ENCODE data around the gene CACNA1S.

CACNA1S gene

GRCh38 chr1:201002510-201002909, 109.7 kb downstream of the CACNA1S start:
- no peak overlapping the region for H2BK120ac ChIP-seq (ENCODE audit: low read depth, low read length)
- H3K36me3 ChIP-seq (replicated peaks in 1 of 2; ENCODE audit: control insufficient read depth in 2 of 2, insufficient read depth in 2 of 2, low read length in 2 of 2) = peaks cover 8 to 72% of the 10 kb centered on the region in 2 donors
- no peak overlapping the region for H4K8ac ChIP-seq (ENCODE audit: low read depth, low read length)
- H3K14ac ChIP-seq (ENCODE audit: low read length) = no peak overlapping the region
- no peak overlapping the region for H2AFZ ChIP-seq (ENCODE audit: low read length)
- H2BK15ac ChIP-seq (ENCODE audit: low read length) = no peak overlapping the region
- H3K27ac ChIP-seq (replicated peaks; ENCODE audit: low read length) = no peak overlapping the region
- H3K23ac ChIP-seq (ENCODE audit: low read depth, low read length, poor library complexity) = no peak overlapping the region
- H3K4me1 ChIP-seq (ENCODE audit: control insufficient read depth in 2 of 2, insufficient read depth in 1 of 2, low read depth in 1 of 2, low read length in 2 of 2) = peaks cover 6 to 8% of the 10 kb centered on the region in 2 donors
- no peak for DNase-seq (ENCODE audit: low spot score)
- H3K4me3 ChIP-seq (ENCODE audit: low read length in 2 of 2) = no peak overlapping the region
- no peak overlapping the region for H2AK5ac ChIP-seq (ENCODE audit: low read depth, low read length)
- H3K79me1 ChIP-seq (ENCODE audit: low read depth, low read length) = peaks cover 6% of the 10 kb centered on the region
- no peak overlapping the region for H2BK12ac ChIP-seq (ENCODE audit: low read length)
- no peak overlapping the region for H4K91ac ChIP-seq (ENCODE audit: low read depth, low read length, poor library complexity)
- no CpG with 5 or more reads among the region's 1 CpG for WGBS, 2 donors (ENCODE audit: extremely low coverage in 2 of 2, insufficient read length in 2 of 2, insufficient replicate concordance in 1 of 2)
- no peak overlapping the region for H3K4ac ChIP-seq (ENCODE audit: low read length)
- H2BK5ac ChIP-seq (ENCODE audit: low read length) = no peak overlapping the region
- H3K27me3 ChIP-seq (ENCODE audit: control insufficient read depth in 3 of 3, insufficient read depth in 3 of 3, low read depth in 1 of 3, low read length in 3 of 3) = no peaks in the 10 kb centered on the region
- H3K4me2 ChIP-seq (ENCODE audit: insufficient read depth, low read length, poor library complexity, severe bottlenecking) = no peak overlapping the region
- H3K9me3 ChIP-seq (replicated peaks in 1 of 2; ENCODE audit: control insufficient read depth in 2 of 2, insufficient read depth in 1 of 2, low read depth in 1 of 2, low read length in 2 of 2) = peaks cover 0 to 1% of the 10 kb centered on the region in 2 donors
- no peak overlapping the region for H3K9ac ChIP-seq (ENCODE audit: low read depth, low read length, poor library complexity)
- no peak overlapping the region for H3K18ac ChIP-seq (ENCODE audit: low read length)

GRCh38 chr1:201001962-201002361, 110.3 kb downstream of the CACNA1S start:
- no peaks in the 10 kb centered on the region for H3K27me3 ChIP-seq (ENCODE audit: control insufficient read depth in 3 of 3, insufficient read depth in 3 of 3, low read depth in 1 of 3, low read length in 3 of 3)
- peaks cover 8 to 72% of the 10 kb centered on the region in 2 donors for H3K36me3 ChIP-seq (replicated peaks in 1 of 2; ENCODE audit: control insufficient read depth in 2 of 2, insufficient read depth in 2 of 2, low read length in 2 of 2)

GRCh38 chr1:201000391-201000790, 111.8 kb downstream of the CACNA1S start:
- Histone ChIP-seq H3K27ac (replicated peaks; ENCODE audit: low read length) (no peak overlapping the region), H3K27me3 (ENCODE audit: control insufficient read depth in 3 of 3, insufficient read depth in 3 of 3, low read depth in 1 of 3, low read length in 3 of 3) (no peaks in the 10 kb centered on the region), H3K4ac (ENCODE audit: low read length) (no peak overlapping the region), H3K23ac (ENCODE audit: low read depth, low read length, poor library complexity) (peak overlapping the region; percentile 52), H3K18ac (ENCODE audit: low read length) (peak overlapping the region; percentile 41), H3K4me1 (ENCODE audit: control insufficient read depth in 2 of 2, insufficient read depth in 1 of 2, low read depth in 1 of 2, low read length in 2 of 2) (no peaks in the 10 kb centered on the region), H3K4me2 (ENCODE audit: insufficient read depth, low read length, poor library complexity, severe bottlenecking) (no peak overlapping the region), H3K79me1 (ENCODE audit: low read depth, low read length) (peaks cover 2% of the 10 kb centered on the region), H3K9ac (ENCODE audit: low read depth, low read length, poor library complexity) (no peak overlapping the region), H4K91ac (ENCODE audit: low read depth, low read length, poor library complexity) (no peak overlapping the region), H2BK12ac (ENCODE audit: low read length) (no peak overlapping the region), H3K14ac (ENCODE audit: low read length) (peak overlapping the region; percentile 47), H2BK120ac (ENCODE audit: low read depth, low read length) (no peak overlapping the region), H2AK5ac (ENCODE audit: low read depth, low read length) (peak overlapping the region; percentile 54), H2BK5ac (ENCODE audit: low read length) (no peak overlapping the region), H2BK15ac (ENCODE audit: low read length) (no peak overlapping the region), H3K9me3 (replicated peaks in 1 of 2; ENCODE audit: control insufficient read depth in 2 of 2, insufficient read depth in 1 of 2, low read depth in 1 of 2, low read length in 2 of 2) (no peaks in the 10 kb centered on the region), H3K4me3 (ENCODE audit: low read length in 2 of 2) (no peak overlapping the region), H3K36me3 (replicated peaks in 1 of 2; ENCODE audit: control insufficient read depth in 2 of 2, insufficient read depth in 2 of 2, low read length in 2 of 2) (peaks cover 12 to 77% of the 10 kb centered on the region in 2 donors), H2AFZ (ENCODE audit: low read length) (no peak overlapping the region), H4K8ac (ENCODE audit: low read depth, low read length) (no peak overlapping the region)
- WGBS, 2 donors (ENCODE audit: extremely low coverage in 2 of 2, insufficient read length in 2 of 2, insufficient replicate concordance in 1 of 2) = no CpG with 5 or more reads among the region's 25 CpGs
- DNase-seq (ENCODE audit: low spot score) = no peak

More at GRCh38 chr1:201001962-201002361, 110.3 kb downstream of the CACNA1S start:
- H3K4me1 ChIP-seq (ENCODE audit: control insufficient read depth in 2 of 2, insufficient read depth in 1 of 2, low read depth in 1 of 2, low read length in 2 of 2) = peaks cover 6 to 8% of the 10 kb centered on the region in 2 donors
- H3K9me3 ChIP-seq (replicated peaks in 1 of 2; ENCODE audit: control insufficient read depth in 2 of 2, insufficient read depth in 1 of 2, low read depth in 1 of 2, low read length in 2 of 2) = no peaks in the 10 kb centered on the region
- H2AFZ ChIP-seq (ENCODE audit: low read length) = no peak overlapping the region
- no peak overlapping the region for H3K4me3 ChIP-seq (ENCODE audit: low read length in 2 of 2)
- no peak overlapping the region for H2AK5ac ChIP-seq (ENCODE audit: low read depth, low read length)
- H4K91ac ChIP-seq (ENCODE audit: low read depth, low read length, poor library complexity) = no peak overlapping the region
- H3K9ac ChIP-seq (ENCODE audit: low read depth, low read length, poor library complexity) = peak overlapping the region; percentile 16
- H4K8ac ChIP-seq (ENCODE audit: low read depth, low read length) = no peak overlapping the region
- H3K4ac ChIP-seq (ENCODE audit: low read length) = no peak overlapping the region
- peak overlapping the region; percentile 31 for H3K18ac ChIP-seq (ENCODE audit: low read length)
- no peak overlapping the region for H2BK15ac ChIP-seq (ENCODE audit: low read length)
- no peak overlapping the region for H2BK12ac ChIP-seq (ENCODE audit: low read length)
- no peak for DNase-seq (ENCODE audit: low spot score)
- no peak overlapping the region for H2BK120ac ChIP-seq (ENCODE audit: low read depth, low read length)
- H3K27ac ChIP-seq (replicated peaks; ENCODE audit: low read length) = no peak overlapping the region
- no CpG with 5 or more reads among the region's 11 CpGs for WGBS, 2 donors (ENCODE audit: extremely low coverage in 2 of 2, insufficient read length in 2 of 2, insufficient replicate concordance in 1 of 2)
- H3K14ac ChIP-seq (ENCODE audit: low read length) = peak overlapping the region; percentile 11
- peaks cover 2% of the 10 kb centered on the region for H3K79me1 ChIP-seq (ENCODE audit: low read depth, low read length)
- H3K4me2 ChIP-seq (ENCODE audit: insufficient read depth, low read length, poor library complexity, severe bottlenecking) = no peak overlapping the region
- H3K23ac ChIP-seq (ENCODE audit: low read depth, low read length, poor library complexity) = peak overlapping the region; percentile 22
- no peak overlapping the region for H2BK5ac ChIP-seq (ENCODE audit: low read length)

- Histone ChIP-seq H3K9ac (ENCODE audit: low read depth, low read length, poor library complexity) (no peak overlapping the region), H3K36me3 (replicated peaks in 1 of 2; ENCODE audit: control insufficient read depth in 2 of 2, insufficient read depth in 2 of 2, low read length in 2 of 2) (peaks cover 8 to 77% of the 10 kb centered on the region in 2 donors), H3K18ac (ENCODE audit: low read length) (no peak overlapping the region), H3K79me1 (ENCODE audit: low read depth, low read length) (peaks cover 2% of the 10 kb centered on the region), H3K23ac (ENCODE audit: low read depth, low read length, poor library complexity) (peak overlapping the region; percentile 52), H3K9me3 (replicated peaks in 1 of 2; ENCODE audit: control insufficient read depth in 2 of 2, insufficient read depth in 1 of 2, low read depth in 1 of 2, low read length in 2 of 2) (no peaks in the 10 kb centered on the region), H3K27me3 (ENCODE audit: control insufficient read depth in 3 of 3, insufficient read depth in 3 of 3, low read depth in 1 of 3, low read length in 3 of 3) (no peaks in the 10 kb centered on the region), H3K27ac (replicated peaks; ENCODE audit: low read length) (no peak overlapping the region), H2BK5ac (ENCODE audit: low read length) (no peak overlapping the region), H2BK12ac (ENCODE audit: low read length) (no peak overlapping the region), H2BK15ac (ENCODE audit: low read length) (no peak overlapping the region), H3K4me3 (ENCODE audit: low read length in 2 of 2) (no peak overlapping the region), H3K4ac (ENCODE audit: low read length) (no peak overlapping the region), H4K91ac (ENCODE audit: low read depth, low read length, poor library complexity) (no peak overlapping the region), H2BK120ac (ENCODE audit: low read depth, low read length) (no peak overlapping the region), H2AFZ (ENCODE audit: low read length) (no peak overlapping the region), H2AK5ac (ENCODE audit: low read depth, low read length) (no peak overlapping the region), H3K14ac (ENCODE audit: low read length) (peak overlapping the region; percentile 5), H3K4me1 (ENCODE audit: control insufficient read depth in 2 of 2, insufficient read depth in 1 of 2, low read depth in 1 of 2, low read length in 2 of 2) (no peaks in the 10 kb centered on the region), H4K8ac (ENCODE audit: low read depth, low read length) (peak overlapping the region; percentile 30), H3K4me2 (ENCODE audit: insufficient read depth, low read length, poor library complexity, severe bottlenecking) (no peak overlapping the region)
- WGBS, 2 donors (ENCODE audit: extremely low coverage in 2 of 2, insufficient read length in 2 of 2, insufficient replicate concordance in 1 of 2) = no CpG with 5 or more reads among the region's 14 CpGs
- no peak for DNase-seq (ENCODE audit: low spot score)
Measured at GRCh38 chr1:200999667-201000066, 112.6 kb downstream of the CACNA1S start.

Measured in neuronal stem cell (in vitro differentiated cells).